Measurements from ENCODE around the gene BCL2L2.

DNA sequence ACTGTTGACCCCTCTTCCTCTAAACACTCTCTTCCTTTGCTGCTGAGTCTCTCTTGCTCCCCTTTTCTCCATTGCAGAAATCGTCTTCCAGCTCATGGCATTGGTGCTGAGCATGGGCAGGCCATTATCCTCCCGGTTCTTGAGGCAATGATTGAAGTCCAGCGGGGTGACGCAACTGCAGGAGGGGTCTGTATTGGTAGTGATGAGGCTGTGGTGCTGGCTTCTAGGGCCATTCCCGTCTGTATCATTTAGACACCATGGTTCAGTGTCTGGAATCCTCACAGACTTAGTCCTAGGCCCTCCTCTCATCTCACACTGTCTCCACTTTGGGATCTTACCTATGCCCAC is 46.8 kb downstream of the BCL2L2 start:
- TF ChIP-seq, protein P1, sequence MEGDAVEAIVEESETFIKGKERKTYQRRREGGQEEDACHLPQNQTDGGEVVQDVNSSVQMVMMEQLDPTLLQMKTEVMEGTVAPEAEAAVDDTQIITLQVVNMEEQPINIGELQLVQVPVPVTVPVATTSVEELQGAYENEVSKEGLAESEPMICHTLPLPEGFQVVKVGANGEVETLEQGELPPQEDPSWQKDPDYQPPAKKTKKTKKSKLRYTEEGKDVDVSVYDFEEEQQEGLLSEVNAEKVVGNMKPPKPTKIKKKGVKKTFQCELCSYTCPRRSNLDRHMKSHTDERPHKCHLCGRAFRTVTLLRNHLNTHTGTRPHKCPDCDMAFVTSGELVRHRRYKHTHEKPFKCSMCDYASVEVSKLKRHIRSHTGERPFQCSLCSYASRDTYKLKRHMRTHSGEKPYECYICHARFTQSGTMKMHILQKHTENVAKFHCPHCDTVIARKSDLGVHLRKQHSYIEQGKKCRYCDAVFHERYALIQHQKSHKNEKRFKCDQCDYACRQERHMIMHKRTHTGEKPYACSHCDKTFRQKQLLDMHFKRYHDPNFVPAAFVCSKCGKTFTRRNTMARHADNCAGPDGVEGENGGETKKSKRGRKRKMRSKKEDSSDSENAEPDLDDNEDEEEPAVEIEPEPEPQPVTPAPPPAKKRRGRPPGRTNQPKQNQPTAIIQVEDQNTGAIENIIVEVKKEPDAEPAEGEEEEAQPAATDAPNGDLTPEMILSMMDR (IDR thresholded peaks at IDR 0.05; ENCODE audit: low read depth, low read length, missing input control) = no peak
- no peak for TF ChIP-seq TAF1 (conservative IDR thresholded peaks at IDR 0.05)
- TF ChIP-seq ATF3 (IDR thresholded peaks at IDR 0.05) = no peak
- TF ChIP-seq YY1 (IDR thresholded peaks at IDR 0.05) = no peak
- no peak for TF ChIP-seq GABPA (IDR thresholded peaks at IDR 0.05 in 1 of 2, conservative IDR thresholded peaks at IDR 0.05 in 1 of 2)
- no peak for TF ChIP-seq RXRA (IDR thresholded peaks at IDR 0.05)
- TF ChIP-seq NR2F2 (IDR thresholded peaks at IDR 0.05) = no peak
